ENCODE data around the gene ADAM12.

DNA sequence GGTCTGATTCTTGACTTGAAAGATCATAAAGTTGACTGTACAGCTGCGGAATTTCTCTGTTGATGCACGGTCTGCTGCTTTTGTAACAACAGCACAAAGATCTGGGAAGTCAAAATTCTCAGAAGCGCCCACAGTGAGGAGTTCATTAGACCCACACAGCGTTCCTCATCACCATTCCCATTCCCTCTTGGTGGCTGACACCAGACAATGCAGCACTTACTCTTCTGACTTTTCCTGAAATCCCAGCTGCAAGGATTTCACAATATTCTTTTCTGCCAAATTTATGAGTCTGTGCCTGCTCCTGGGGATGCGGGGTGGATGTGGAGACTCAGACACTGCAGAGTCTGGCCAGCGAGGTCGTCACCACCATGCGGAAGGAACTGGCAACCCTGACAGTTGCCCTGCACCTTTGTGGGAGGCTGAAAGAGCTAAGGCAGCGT is 258.0 kb downstream of the ADAM12 start:
- TF ChIP-seq, protein P1, sequence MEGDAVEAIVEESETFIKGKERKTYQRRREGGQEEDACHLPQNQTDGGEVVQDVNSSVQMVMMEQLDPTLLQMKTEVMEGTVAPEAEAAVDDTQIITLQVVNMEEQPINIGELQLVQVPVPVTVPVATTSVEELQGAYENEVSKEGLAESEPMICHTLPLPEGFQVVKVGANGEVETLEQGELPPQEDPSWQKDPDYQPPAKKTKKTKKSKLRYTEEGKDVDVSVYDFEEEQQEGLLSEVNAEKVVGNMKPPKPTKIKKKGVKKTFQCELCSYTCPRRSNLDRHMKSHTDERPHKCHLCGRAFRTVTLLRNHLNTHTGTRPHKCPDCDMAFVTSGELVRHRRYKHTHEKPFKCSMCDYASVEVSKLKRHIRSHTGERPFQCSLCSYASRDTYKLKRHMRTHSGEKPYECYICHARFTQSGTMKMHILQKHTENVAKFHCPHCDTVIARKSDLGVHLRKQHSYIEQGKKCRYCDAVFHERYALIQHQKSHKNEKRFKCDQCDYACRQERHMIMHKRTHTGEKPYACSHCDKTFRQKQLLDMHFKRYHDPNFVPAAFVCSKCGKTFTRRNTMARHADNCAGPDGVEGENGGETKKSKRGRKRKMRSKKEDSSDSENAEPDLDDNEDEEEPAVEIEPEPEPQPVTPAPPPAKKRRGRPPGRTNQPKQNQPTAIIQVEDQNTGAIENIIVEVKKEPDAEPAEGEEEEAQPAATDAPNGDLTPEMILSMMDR (IDR thresholded peaks at IDR 0.05), result no peak
- TF ChIP-seq EZH2 (IDR thresholded peaks at IDR 0.05) (no peak), EZH2phosphoT487 (IDR thresholded peaks at IDR 0.05) (no peak)
